Neuronal stem cell (in vitro differentiated cells): ENCODE results near the gene MSLN.

Source experiments
- DNase-seq: peaks from one replicate; pipeline ENCODE4 v3.0.0-alpha.2; 2013; ENCODE audit warnings: low spot score
- H2AFZ ChIP-seq: one replicate; pipeline ENCODE4 v1.6.1; 2013; ENCODE audit warnings: mild to moderate bottlenecking, low read length, inconsistent platforms
- H2AK5ac ChIP-seq: 2 replicates; pipeline ENCODE4 v1.6.1; 2013; ENCODE audit warnings: low read depth, mild to moderate bottlenecking, inconsistent platforms, low read length, moderate library complexity, mixed read lengths
- H2BK120ac ChIP-seq: 2 replicates; pipeline ENCODE4 v1.6.1; 2013; ENCODE audit warnings: low read depth, mild to moderate bottlenecking, inconsistent platforms, low read length, moderate library complexity, mixed read lengths
- H2BK12ac ChIP-seq: one replicate; pipeline ENCODE4 v1.6.1; 2013; ENCODE audit warnings: low read length, inconsistent platforms
- H2BK15ac ChIP-seq: 2 replicates; pipeline ENCODE4 v1.6.1; 2013; ENCODE audit warnings: mild to moderate bottlenecking, low read length, inconsistent platforms, mixed read lengths
- H2BK5ac ChIP-seq: one replicate; pipeline ENCODE4 v1.6.1; 2013; ENCODE audit warnings: inconsistent platforms, mild to moderate bottlenecking, low read length, moderate library complexity
- H3K14ac ChIP-seq: one replicate; pipeline ENCODE4 v1.6.1; 2013; ENCODE audit warnings: low read length, inconsistent platforms
- H3K18ac ChIP-seq: 2 replicates; pipeline ENCODE4 v1.6.1; 2013; ENCODE audit warnings: low read length, inconsistent platforms
- H3K23ac ChIP-seq: 2 replicates; pipeline ENCODE4 v1.6.1; 2013; ENCODE audit warnings: low read depth, mild to moderate bottlenecking, mixed read lengths, low read length, inconsistent platforms; ENCODE audit not compliant: poor library complexity
- H3K27ac ChIP-seq: replicated peaks from 3 replicates; pipeline ENCODE4 v1.5.1; 2013; ENCODE audit warnings: low read length, inconsistent platforms
- H3K27me3 ChIP-seq, 3 experiments: 2 replicates each; pipeline ENCODE4 v1.6.1; 2013; ENCODE audit warnings: low read length in 3 of 3, mild to moderate bottlenecking in 2 of 3, inconsistent platforms in 1 of 3, low read depth in 1 of 3, mixed read lengths in 1 of 3, moderate library complexity in 1 of 3; ENCODE audit not compliant: control insufficient read depth in 3 of 3, insufficient read depth in 3 of 3
- H3K36me3 ChIP-seq, 2 donors: replicated peaks in 1 of 2; 2 replicates each; pipeline ENCODE4 v1.6.1; 2013; ENCODE audit warnings: low read length in 2 of 2; ENCODE audit not compliant: control insufficient read depth in 2 of 2, insufficient read depth in 2 of 2
- H3K4ac ChIP-seq: 2 replicates; pipeline ENCODE4 v1.6.1; 2013; ENCODE audit warnings: inconsistent platforms, mild to moderate bottlenecking, low read length, moderate library complexity
- H3K4me1 ChIP-seq, 2 donors: 1 replicate in 1 of 2; 2 replicates in 1 of 2; pipeline ENCODE4 v1.6.1; 2013; ENCODE audit warnings: low read length in 2 of 2, low read depth in 1 of 2; ENCODE audit not compliant: control insufficient read depth in 2 of 2, insufficient read depth in 1 of 2
- H3K4me2 ChIP-seq: one replicate; pipeline ENCODE4 v1.6.1; 2013; ENCODE audit warnings: mild to moderate bottlenecking, low read length, inconsistent platforms; ENCODE audit not compliant: insufficient read depth, poor library complexity, severe bottlenecking
- H3K4me3 ChIP-seq, 2 donors: 2 replicates each; pipeline ENCODE4 v1.5.1; 2013; ENCODE audit warnings: low read length in 2 of 2, mild to moderate bottlenecking in 2 of 2, inconsistent platforms in 1 of 2, moderate library complexity in 1 of 2
- H3K79me1 ChIP-seq: one replicate; pipeline ENCODE4 v1.6.1; 2013; ENCODE audit warnings: low read depth, mild to moderate bottlenecking, inconsistent platforms, low read length, moderate library complexity
- H3K9ac ChIP-seq: one replicate; pipeline ENCODE4 v1.6.1; 2013; ENCODE audit warnings: mild to moderate bottlenecking, low read depth, low read length, inconsistent platforms; ENCODE audit not compliant: poor library complexity
- H3K9me3 ChIP-seq, 2 donors: replicated peaks in 1 of 2; 2 replicates each; pipeline versions ENCODE3 to v1.6.1; 2013; ENCODE audit warnings: low read length in 2 of 2, mild to moderate bottlenecking in 2 of 2, inconsistent platforms in 1 of 2, low read depth in 1 of 2, mixed read lengths in 1 of 2, moderate library complexity in 1 of 2; ENCODE audit not compliant: control insufficient read depth in 2 of 2, insufficient read depth in 1 of 2
- H4K8ac ChIP-seq: one replicate; pipeline ENCODE4 v1.6.1; 2013; ENCODE audit warnings: low read depth, mild to moderate bottlenecking, inconsistent platforms, low read length, moderate library complexity
- H4K91ac ChIP-seq: one replicate; pipeline ENCODE4 v1.6.1; 2013; ENCODE audit warnings: low read length, low read depth, mild to moderate bottlenecking, inconsistent platforms; ENCODE audit not compliant: poor library complexity
- WGBS, 2 donors: extraction: QIAGEN DNeasy Blood & Tissue Kit; methylation state at CpG; one replicate each; pipeline ENCODE4 v1.1.7; 2013; ENCODE audit warnings: missing lambda C conversion rate in 2 of 2, mixed read lengths in 1 of 2; ENCODE audit not compliant: insufficient read length in 2 of 2, insufficient replicate concordance in 1 of 2; ENCODE audit errors: extremely low coverage in 2 of 2; 5-methylcytosine and 5-hydroxymethylcytosine counted together

Gene MSLN

GRCh38 chr16:793414-793813 lies 32.9 kb downstream of the MSLN start:
- Histone ChIP-seq H3K4ac (no peak overlapping the region), H2BK15ac (no peak overlapping the region), H3K9ac (no peak overlapping the region), H2AFZ (no peak overlapping the region), H3K23ac (peak overlapping the region; percentile 55), H3K36me3 (peaks cover 51 to 77% of the 10 kb centered on the region in 2 donors), H3K27ac (no peak overlapping the region), H3K18ac (no peak overlapping the region), H2AK5ac (no peak overlapping the region), H3K27me3 (no peaks in the 10 kb centered on the region), H3K79me1 (peaks cover 30% of the 10 kb centered on the region), H3K4me1 (peaks cover 4 to 7% of the 10 kb centered on the region in 2 donors), H3K14ac (no peak overlapping the region), H3K4me2 (no peak overlapping the region), H3K4me3 (peak overlapping the region in 1 of 2 donors; percentile 60), H2BK12ac (no peak overlapping the region), H4K8ac (no peak overlapping the region), H3K9me3 (peaks cover 0 to 2% of the 10 kb centered on the region in 2 donors), H4K91ac (no peak overlapping the region), H2BK120ac (no peak overlapping the region), H2BK5ac (no peak overlapping the region)
- no CpG with 5 or more reads among the region's 8 CpGs for WGBS, 2 donors
- DNase-seq, result no peak

DNA sequence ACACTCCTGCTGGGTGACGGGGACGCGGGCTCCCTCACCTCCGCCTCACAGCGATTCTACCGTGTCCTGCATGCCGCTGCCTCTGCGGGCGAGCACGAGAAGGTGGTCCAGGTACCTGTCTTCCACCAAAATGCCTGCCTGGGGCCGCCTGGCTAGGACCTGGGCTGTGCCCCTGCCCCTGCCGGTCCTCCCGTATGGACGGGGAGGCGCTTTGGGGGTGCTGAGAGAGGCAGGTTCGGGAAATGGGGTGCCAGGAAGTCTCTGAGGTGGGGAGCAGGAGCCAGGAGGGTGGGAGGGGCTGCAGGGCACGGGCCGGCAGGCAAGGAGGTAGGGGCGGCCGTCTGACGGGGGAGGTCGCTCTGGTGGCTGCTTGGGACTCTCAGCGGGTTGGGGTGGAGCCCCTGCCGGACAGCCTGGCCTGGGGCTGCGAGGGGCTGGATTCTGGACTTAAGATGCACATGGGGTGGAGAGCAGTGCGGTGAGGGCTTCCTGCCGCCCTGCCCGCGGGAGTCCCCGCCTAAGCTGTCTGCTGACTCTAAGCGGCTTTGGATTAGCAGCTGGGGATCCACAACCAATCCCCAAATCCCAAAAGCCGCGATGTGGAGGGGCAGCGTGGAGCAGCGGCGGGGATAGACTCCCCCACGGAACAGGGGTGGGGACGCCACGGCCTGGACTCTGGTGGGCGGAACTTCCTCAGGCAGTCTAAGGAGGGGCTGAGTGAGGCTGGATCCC lies 33.7 kb downstream of the MSLN start:
- WGBS, 2 donors, result no CpG with 5 or more reads among the region's 40 CpGs
- Histone ChIP-seq H3K4me3 (no peak overlapping the region), H3K9ac (no peak overlapping the region)

GRCh38 chr16:794853-795466 lies 34.4 kb downstream of the MSLN start:
- Histone ChIP-seq H2BK5ac (no peak overlapping the region), H3K27me3 (peaks cover 0 to 4% (median 2%) of the 10 kb centered on the region in 3 experiments), H3K4ac (no peak overlapping the region), H2BK120ac (no peak overlapping the region), H2AK5ac (no peak overlapping the region), H3K4me1 (no peaks in the 10 kb centered on the region), H3K14ac (no peak overlapping the region), H4K91ac (no peak overlapping the region), H3K79me1 (peaks cover 17% of the 10 kb centered on the region), H3K27ac (no peak overlapping the region), H3K18ac (no peak overlapping the region), H3K9me3 (peaks cover 0 to 2% of the 10 kb centered on the region in 2 donors), H4K8ac (no peak overlapping the region), H2BK15ac (no peak overlapping the region), H3K4me3 (no peak overlapping the region), H3K4me2 (no peak overlapping the region), H3K9ac (no peak overlapping the region), H3K36me3 (peaks cover 48 to 68% of the 10 kb centered on the region in 2 donors), H2BK12ac (no peak overlapping the region), H2AFZ (no peak overlapping the region), H3K23ac (no peak overlapping the region)
- WGBS, 2 donors, result no CpG with 5 or more reads among the region's 31 CpGs
- DNase-seq, result no peak

More for the DNA sequence above, 33.7 kb downstream of the MSLN start:
- H3K4me1 ChIP-seq, result peaks cover 1 to 5% of the 10 kb centered on the region in 2 donors
- H2BK120ac ChIP-seq, result no peak overlapping the region
- H2AFZ ChIP-seq, result no peak overlapping the region
- H2BK15ac ChIP-seq, result no peak overlapping the region
- no peak overlapping the region for H3K23ac ChIP-seq
- no peak overlapping the region for H3K4ac ChIP-seq
- H2BK12ac ChIP-seq, result no peak overlapping the region
- H2BK5ac ChIP-seq, result no peak overlapping the region
- H4K91ac ChIP-seq, result no peak overlapping the region
- H3K36me3 ChIP-seq, result peaks cover 51 to 75% of the 10 kb centered on the region in 2 donors
- H3K79me1 ChIP-seq, result peaks cover 23% of the 10 kb centered on the region
- no peak overlapping the region for H3K18ac ChIP-seq
- H3K27me3 ChIP-seq, result no peaks in the 10 kb centered on the region
- H4K8ac ChIP-seq, result no peak overlapping the region
- no peak overlapping the region for H3K14ac ChIP-seq
- peaks cover 0 to 2% of the 10 kb centered on the region in 2 donors for H3K9me3 ChIP-seq
- no peak overlapping the region for H3K27ac ChIP-seq
- H3K4me2 ChIP-seq, result no peak overlapping the region
- no peak overlapping the region for H2AK5ac ChIP-seq
- DNase-seq, result no peak

GRCh38 chr16:795580-796229 lies 35.2 kb downstream of the MSLN start:
- Histone ChIP-seq H4K8ac (peak overlapping the region; percentile 43), H3K9me3 (peaks cover 0 to 2% of the 10 kb centered on the region in 2 donors), H2BK12ac (no peak overlapping the region), H3K4ac (no peak overlapping the region), H2BK15ac (no peak overlapping the region), H3K4me2 (no peak overlapping the region), H3K14ac (no peak overlapping the region), H2AFZ (no peak overlapping the region), H3K4me1 (peaks cover 4 to 6% of the 10 kb centered on the region in 2 donors), H3K4me3 (no peak overlapping the region), H2BK5ac (no peak overlapping the region), H3K36me3 (peaks cover 42 to 61% of the 10 kb centered on the region in 2 donors), H2BK120ac (no peak overlapping the region), H3K23ac (no peak overlapping the region), H3K27me3 (peaks cover 0 to 9% (median 6%) of the 10 kb centered on the region in 3 experiments), H3K27ac (no peak overlapping the region), H2AK5ac (no peak overlapping the region), H3K9ac (no peak overlapping the region), H3K18ac (no peak overlapping the region), H4K91ac (peak overlapping the region; percentile 53), H3K79me1 (peaks cover 14% of the 10 kb centered on the region)
- no peak for DNase-seq
- WGBS, 2 donors, result no CpG with 5 or more reads among the region's 33 CpGs
